Activated CD8-positive, alpha-beta memory T cell treated with anti-CD3 and anti-CD28 coated beads, Interleukin-2, amount 10 ng/mL, durations not matched to agents 7 days and 5 days (primary cell): ENCODE measurements around the gene LRRN4. TPM values are rescaled to one million over a fixed set of nuclear protein-coding genes. Genes with fewer than 3 reads are reported as not detected.

Experiments
- ATAC-seq: fragments of 150-1000 bp; cut with Tn5 transposase; one replicate; pipeline ENCODE4 v1.10.0; 2021; ENCODE audit warnings: moderate library complexity
- CTCF ChIA-PET: fragments of 350-600 bp; sonication (Branson Sonifier 250); formaldehyde crosslinking; loops from one replicate; lab custom pipeline; 2021; ENCODE audit warnings: antibody characterized with exemption; lab: Charles Lee
- DNase-seq: peaks from one replicate; pipeline ENCODE4 v3.0.0-alpha.2; 2020
- H3K27ac Mint-ChIP-seq: one replicate; pipeline ENCODE4 v1.8.0; 2021; ENCODE audit warnings: mild to moderate bottlenecking, mixed read lengths
- H3K27me3 Mint-ChIP-seq: one replicate; pipeline ENCODE4 v1.8.0; 2021; ENCODE audit warnings: mixed read lengths
- H3K36me3 Mint-ChIP-seq: one replicate; pipeline ENCODE4 v1.8.0; 2021; ENCODE audit warnings: mild to moderate bottlenecking, mixed read lengths
- H3K4me1 Mint-ChIP-seq: one replicate; pipeline ENCODE4 v1.8.0; 2021; ENCODE audit warnings: mixed read lengths
- H3K4me3 Mint-ChIP-seq: one replicate; pipeline ENCODE4 v1.8.0; 2021; ENCODE audit warnings: mild to moderate bottlenecking, moderate library complexity, mixed read lengths
- H3K9me3 Mint-ChIP-seq: one replicate; pipeline ENCODE4 v1.8.0; 2022; ENCODE audit warnings: low read depth, mixed read lengths
- total RNA-seq, 2 experiments: library from RNA; stranded (reverse); gene quantifications; one replicate each; pipeline ENCODE4 v1.2.3, GENCODE V29; 2021

The LRRN4 gene
- total RNA-seq, 2 experiments from 2014 or later = not detected

GRCh38 chr20:6008254-6008653 is 45.6 kb downstream of the LRRN4 start:
- H3K27ac Mint-ChIP-seq = no peak overlapping the region
- H3K36me3 Mint-ChIP-seq = peaks cover 27% of the 10 kb centered on the region
- H3K27me3 Mint-ChIP-seq = no peaks in the 10 kb centered on the region
- no peak for DNase-seq
- no peaks in the 10 kb centered on the region for H3K9me3 Mint-ChIP-seq
- ATAC-seq = no peak
- H3K4me1 Mint-ChIP-seq = peaks cover 33% of the 10 kb centered on the region
- H3K4me3 Mint-ChIP-seq = no peak overlapping the region
- CTCF ChIA-PET = interaction anchor here (1.6 to 2.2 kb wide), 3 partner anchors 12 to 480 kb away, joined by 6 to 11 read pairs (median 6); no protein-coding TSS in a partner anchor

GRCh38 chr20:6007529-6008103 is 46.2 kb downstream of the LRRN4 start:
- H3K4me1 Mint-ChIP-seq = peaks cover 36% of the 10 kb centered on the region

GRCh38 chr20:6007094-6007528 is 46.7 kb downstream of the LRRN4 start:
- peaks cover 19% of the 10 kb centered on the region for H3K36me3 Mint-ChIP-seq
- no peak for DNase-seq
- CTCF ChIA-PET = interaction anchor here (0.8 to 2.2 kb wide), 4 partner anchors 11 to 478 kb away, joined by 3 to 11 read pairs (median 6); no protein-coding TSS in a partner anchor
- H3K4me3 Mint-ChIP-seq = peak overlapping the region; percentile 87
- no peaks in the 10 kb centered on the region for H3K27me3 Mint-ChIP-seq
- peak overlapping the region; percentile 52 for H3K27ac Mint-ChIP-seq
- no peak for ATAC-seq
- no peaks in the 10 kb centered on the region for H3K9me3 Mint-ChIP-seq
- H3K4me1 Mint-ChIP-seq = peaks cover 34% of the 10 kb centered on the region

More at GRCh38 chr20:6007529-6008103, 46.2 kb downstream of the LRRN4 start:
- peak overlapping the region; percentile 87 for H3K4me3 Mint-ChIP-seq
- ATAC-seq = no peak
- CTCF ChIA-PET = interaction anchor here (0.8 to 2.2 kb wide), 4 partner anchors 11 to 479 kb away, joined by 3 to 11 read pairs (median 6); no protein-coding TSS in a partner anchor
- H3K9me3 Mint-ChIP-seq = no peaks in the 10 kb centered on the region
- H3K36me3 Mint-ChIP-seq = peaks cover 24% of the 10 kb centered on the region
- DNase-seq = no peak
- no peak overlapping the region for H3K27ac Mint-ChIP-seq
- H3K27me3 Mint-ChIP-seq = no peaks in the 10 kb centered on the region

DNA sequence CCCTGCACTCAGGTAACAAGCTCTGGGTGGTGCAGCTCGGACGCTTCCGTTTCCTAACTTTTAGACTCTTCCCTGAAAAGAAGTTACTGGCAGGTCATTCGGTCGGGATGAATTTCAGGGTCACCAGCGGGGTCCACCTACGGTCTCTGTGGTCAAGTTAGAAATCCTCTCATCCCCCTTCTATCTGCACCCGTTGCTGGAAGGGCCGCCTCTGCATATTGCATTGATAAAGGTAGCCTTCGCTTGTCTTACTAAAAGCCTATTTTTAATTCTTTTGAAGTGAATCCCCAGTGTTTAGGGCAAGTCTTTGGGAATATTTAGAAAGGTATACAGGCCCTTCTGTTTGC is 47.3 kb downstream of the LRRN4 start:
- Mint-ChIP-seq H3K27me3 (no peaks in the 10 kb centered on the region), H3K4me3 (peak overlapping the region; percentile 87), H3K27ac (peak overlapping the region; percentile 88), H3K36me3 (peaks cover 14% of the 10 kb centered on the region), H3K4me1 (peaks cover 34% of the 10 kb centered on the region), H3K9me3 (no peaks in the 10 kb centered on the region)
- CTCF ChIA-PET = interaction anchor here (2.2 kb wide), 1 partner anchor 10 kb away, joined by 6 read pairs; no protein-coding TSS in a partner anchor
- ATAC-seq (no peak), DNase-seq (no peak)

DNA sequence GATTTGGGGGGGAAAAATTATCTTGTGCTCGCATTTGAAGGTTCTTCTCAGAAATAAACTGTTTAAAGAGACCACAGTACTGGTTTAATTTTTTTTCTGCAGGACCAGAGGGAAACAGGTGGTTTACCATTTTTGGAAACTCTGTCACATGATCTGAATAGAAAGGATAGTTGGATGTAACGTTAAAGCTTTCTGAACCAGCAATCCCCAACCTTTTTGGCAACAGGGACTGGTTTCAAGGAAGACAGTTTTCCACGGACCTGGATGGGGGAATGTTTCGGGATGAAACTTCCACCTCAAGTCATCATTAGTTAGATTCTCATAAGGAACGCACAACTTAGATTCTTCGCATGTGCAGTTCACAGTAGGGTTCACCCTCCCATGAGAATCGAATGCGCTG is 53.0 kb downstream of the LRRN4 start:
- no peak for DNase-seq
- Mint-ChIP-seq H3K4me1 (peaks cover 30% of the 10 kb centered on the region), H3K9me3 (no peaks in the 10 kb centered on the region), H3K27me3 (no peaks in the 10 kb centered on the region), H3K4me3 (no peak overlapping the region), H3K36me3 (peaks cover 15% of the 10 kb centered on the region), H3K27ac (no peak overlapping the region)
- CTCF ChIA-PET = interaction anchor here (1.2 kb wide), 1 partner anchor 472 kb away, joined by 4 read pairs; no protein-coding TSS in a partner anchor
- ATAC-seq = no peak

DNA sequence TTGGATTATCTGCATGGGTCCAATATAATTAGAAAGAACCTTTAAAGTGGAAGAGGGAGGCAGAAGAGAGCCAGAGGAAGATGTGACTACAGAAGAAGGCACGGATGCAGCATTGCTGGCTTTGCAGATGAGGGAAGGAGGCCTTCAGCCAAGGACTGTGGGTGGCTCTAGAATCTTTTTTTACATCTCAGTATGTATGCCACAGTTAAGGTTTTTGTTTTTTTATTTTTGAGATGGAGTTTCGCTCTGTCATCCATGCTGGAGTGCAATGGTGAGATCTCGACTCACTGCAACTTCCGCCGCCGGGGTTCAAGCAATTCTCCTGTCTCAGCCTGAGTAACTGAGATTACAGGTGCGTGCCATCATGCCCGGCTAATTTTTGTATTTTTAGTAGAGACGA is 54.1 kb downstream of the LRRN4 start:
- ATAC-seq = no peak
- CTCF ChIA-PET = no interaction called here
- no peak overlapping the region for H3K4me3 Mint-ChIP-seq
- H3K36me3 Mint-ChIP-seq = peaks cover 24% of the 10 kb centered on the region
- H3K4me1 Mint-ChIP-seq = peaks cover 31% of the 10 kb centered on the region
- no peaks in the 10 kb centered on the region for H3K9me3 Mint-ChIP-seq
- H3K27ac Mint-ChIP-seq = no peak overlapping the region
- DNase-seq = no peak
- H3K27me3 Mint-ChIP-seq = no peaks in the 10 kb centered on the region

DNA sequence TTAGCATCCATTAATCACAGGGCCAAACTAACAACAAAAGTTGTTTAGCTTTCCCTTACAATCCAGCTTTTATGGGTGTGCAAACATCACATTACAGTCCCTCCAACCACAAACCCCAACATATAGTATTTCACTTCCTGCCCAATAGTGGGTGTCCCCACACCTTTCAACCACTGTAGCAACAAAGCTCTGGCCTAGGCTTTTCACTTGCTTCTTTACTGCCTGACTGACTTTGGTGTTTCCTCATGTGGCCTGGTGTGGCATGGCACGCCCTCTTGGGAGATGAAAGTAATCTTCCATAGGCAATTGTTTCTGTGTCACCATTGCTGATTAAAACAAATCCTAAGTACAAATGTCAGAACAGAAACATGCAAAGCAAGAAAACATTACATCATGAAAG is 57.1 kb downstream of the LRRN4 start:
- ATAC-seq (peak; percentile 99), DNase-seq (peak; percentile 86)
- Mint-ChIP-seq H3K9me3 (no peaks in the 10 kb centered on the region), H3K27me3 (no peaks in the 10 kb centered on the region), H3K27ac (peak overlapping the region; percentile 74), H3K4me1 (peaks cover 20% of the 10 kb centered on the region), H3K36me3 (peaks cover 30% of the 10 kb centered on the region), H3K4me3 (peak overlapping the region; percentile 39)
- CTCF ChIA-PET = interaction anchor here (0.7 to 3.1 kb wide), 7 partner anchors 11 to 468 kb away, joined by 3 to 9 read pairs (median 4); partner anchors contain the start of genes MCM8 and TRMT6

GRCh38 chr20:5991623-5992441 is 62.0 kb downstream of the LRRN4 start:
- ATAC-seq = no peak
- DNase-seq = no peak
- Mint-ChIP-seq H3K4me3 (no peak overlapping the region), H3K9me3 (no peaks in the 10 kb centered on the region), H3K27ac (no peak overlapping the region), H3K36me3 (peaks cover 38% of the 10 kb centered on the region), H3K27me3 (no peaks in the 10 kb centered on the region), H3K4me1 (peaks cover 14% of the 10 kb centered on the region)
- CTCF ChIA-PET = interaction anchor here (0.8 to 1.7 kb wide), 2 partner anchors 10 to 203 kb away, joined by 3 to 5 read pairs; no protein-coding TSS in a partner anchor

GRCh38 chr20:5990946-5991345 is 62.9 kb downstream of the LRRN4 start:
- H3K4me3 Mint-ChIP-seq = no peak overlapping the region
- CTCF ChIA-PET = no interaction called here
- no peak for DNase-seq
- no peak for ATAC-seq
- H3K36me3 Mint-ChIP-seq = peaks cover 38% of the 10 kb centered on the region
- peaks cover 10% of the 10 kb centered on the region for H3K4me1 Mint-ChIP-seq
- H3K27ac Mint-ChIP-seq = no peak overlapping the region
- no peaks in the 10 kb centered on the region for H3K27me3 Mint-ChIP-seq
- no peaks in the 10 kb centered on the region for H3K9me3 Mint-ChIP-seq

Other genes with a start within 250 kb of the LRRN4 start
- gene CHGB, start 142.6 kb downstream of the LRRN4 start, total RNA-seq = not detected
- 10 to 100 TPM; 12.5 to 18.9 TPM for gene TRMT6, start 103.5 kb downstream of the LRRN4 start, total RNA-seq
- gene MCM8, start 103.4 kb downstream of the LRRN4 start, total RNA-seq = 10 to 100 TPM; 31.4 to 37.5 TPM
- gene CRLS1, start 47.9 kb downstream of the LRRN4 start, total RNA-seq = 10 to 100 TPM; 24.8 to 32.6 TPM
- under 1 TPM; 0.06 to 0.47 TPM for gene FERMT1, start 69.0 kb upstream of the LRRN4 start, total RNA-seq